Neutrophil (primary cell): Measurements from ENCODE around the gene ERP27.

Experiments used
- H3K27ac ChIP-seq: fragments of 200-600 bp; sonication (generic); 2 replicates; pipeline ENCODE4 v1.5.1; 2016; ENCODE audit warnings: mild to moderate bottlenecking, moderate library complexity
- H3K27me3 ChIP-seq: fragments of 200-600 bp; sonication (generic); 2 replicates; pipeline ENCODE4 v1.6.0; 2016; ENCODE audit warnings: mild to moderate bottlenecking
- H3K36me3 ChIP-seq: fragments of 200-600 bp; sonication (generic); 2 replicates; pipeline ENCODE4 v1.5.1; 2017
- H3K4me1 ChIP-seq, 2 experiments: fragments of 200-600 bp in 1 of 2; sonication (generic) in 1 of 2; 1 replicate in 1 of 2; 2 replicates in 1 of 2; pipeline versions ENCODE4 v1.5.1 to v1.6.1; 2013 to 2016; ENCODE audit warnings: low read depth in 1 of 2, low read length in 1 of 2, mild to moderate bottlenecking in 1 of 2, moderate library complexity in 1 of 2; ENCODE audit not compliant: control insufficient read depth in 1 of 2, insufficient read depth in 1 of 2
- H3K4me3 ChIP-seq, 2 experiments: fragments of 200-600 bp in 1 of 2; sonication (generic) in 1 of 2; 1 replicate in 1 of 2; 2 replicates in 1 of 2; pipeline ENCODE4 v1.5.1; 2013 to 2016; ENCODE audit warnings: low read depth in 1 of 2, low read length in 1 of 2, mild to moderate bottlenecking in 1 of 2, moderate library complexity in 1 of 2
- H3K9me3 ChIP-seq: fragments of 200-600 bp; sonication (generic); 2 replicates; pipeline ENCODE4 v1.5.1; 2016
- TF ChIP-seq, protein P1 (sequence below): fragments of 200-600 bp; sonication (generic); IDR thresholded peaks from 2 replicates; pipeline ENCODE4 v1.5.1; 2016; ENCODE audit warnings: antibody characterized with exemption

ERP27 gene

GRCh38 chr12:14896521-14897169 lies 41.7 kb downstream of the ERP27 start:
- TF ChIP-seq, protein P1, sequence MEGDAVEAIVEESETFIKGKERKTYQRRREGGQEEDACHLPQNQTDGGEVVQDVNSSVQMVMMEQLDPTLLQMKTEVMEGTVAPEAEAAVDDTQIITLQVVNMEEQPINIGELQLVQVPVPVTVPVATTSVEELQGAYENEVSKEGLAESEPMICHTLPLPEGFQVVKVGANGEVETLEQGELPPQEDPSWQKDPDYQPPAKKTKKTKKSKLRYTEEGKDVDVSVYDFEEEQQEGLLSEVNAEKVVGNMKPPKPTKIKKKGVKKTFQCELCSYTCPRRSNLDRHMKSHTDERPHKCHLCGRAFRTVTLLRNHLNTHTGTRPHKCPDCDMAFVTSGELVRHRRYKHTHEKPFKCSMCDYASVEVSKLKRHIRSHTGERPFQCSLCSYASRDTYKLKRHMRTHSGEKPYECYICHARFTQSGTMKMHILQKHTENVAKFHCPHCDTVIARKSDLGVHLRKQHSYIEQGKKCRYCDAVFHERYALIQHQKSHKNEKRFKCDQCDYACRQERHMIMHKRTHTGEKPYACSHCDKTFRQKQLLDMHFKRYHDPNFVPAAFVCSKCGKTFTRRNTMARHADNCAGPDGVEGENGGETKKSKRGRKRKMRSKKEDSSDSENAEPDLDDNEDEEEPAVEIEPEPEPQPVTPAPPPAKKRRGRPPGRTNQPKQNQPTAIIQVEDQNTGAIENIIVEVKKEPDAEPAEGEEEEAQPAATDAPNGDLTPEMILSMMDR = no peak
- no peaks in the 10 kb centered on the region for H3K4me1 ChIP-seq
- H3K27me3 ChIP-seq = no peaks in the 10 kb centered on the region
- H3K4me3 ChIP-seq = no peak overlapping the region
- no peaks in the 10 kb centered on the region for H3K9me3 ChIP-seq
- H3K27ac ChIP-seq = no peak overlapping the region
- no peaks in the 10 kb centered on the region for H3K36me3 ChIP-seq

DNA sequence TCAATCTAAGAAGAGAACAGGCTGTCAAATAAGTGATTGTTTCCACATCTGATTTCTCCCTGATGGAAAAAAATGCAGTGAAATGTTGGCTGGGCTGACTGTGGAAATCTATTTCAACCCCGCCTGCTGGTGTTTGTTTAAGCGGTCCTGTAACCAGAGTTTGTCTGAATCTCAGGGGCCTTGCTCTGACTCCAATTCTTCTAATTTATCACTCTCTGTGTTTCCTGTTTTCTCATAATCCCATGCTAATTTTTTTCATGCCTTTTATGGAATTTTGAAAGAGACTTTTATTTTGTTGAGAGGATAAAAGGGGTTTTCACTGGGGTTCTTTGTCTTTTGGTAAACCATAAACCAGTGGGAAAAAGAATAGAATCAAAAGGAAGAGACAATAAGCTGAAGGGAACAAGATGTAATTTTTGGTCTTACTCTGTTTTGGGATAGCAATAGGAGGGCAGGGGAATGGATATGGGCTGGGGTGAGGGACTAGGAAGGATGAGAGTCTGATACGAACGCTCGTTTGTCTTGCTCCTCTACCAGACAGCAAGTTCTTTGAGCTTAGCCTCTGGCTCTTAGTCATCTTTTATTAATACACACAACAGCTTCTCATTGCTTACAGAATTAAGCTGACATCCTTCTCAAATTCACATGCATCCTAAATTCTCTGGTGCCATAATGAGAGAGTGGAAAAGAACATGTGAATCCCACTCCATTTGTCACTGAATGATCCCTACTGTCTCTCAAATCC lies 44.7 kb downstream of the ERP27 start:
- Histone ChIP-seq H3K27ac (no peak overlapping the region), H3K27me3 (peaks cover 23% of the 10 kb centered on the region), H3K4me3 (no peak overlapping the region), H3K4me1 (no peaks in the 10 kb centered on the region), H3K9me3 (no peaks in the 10 kb centered on the region), H3K36me3 (no peaks in the 10 kb centered on the region)
- TF ChIP-seq, protein P1 = no peak

DNA sequence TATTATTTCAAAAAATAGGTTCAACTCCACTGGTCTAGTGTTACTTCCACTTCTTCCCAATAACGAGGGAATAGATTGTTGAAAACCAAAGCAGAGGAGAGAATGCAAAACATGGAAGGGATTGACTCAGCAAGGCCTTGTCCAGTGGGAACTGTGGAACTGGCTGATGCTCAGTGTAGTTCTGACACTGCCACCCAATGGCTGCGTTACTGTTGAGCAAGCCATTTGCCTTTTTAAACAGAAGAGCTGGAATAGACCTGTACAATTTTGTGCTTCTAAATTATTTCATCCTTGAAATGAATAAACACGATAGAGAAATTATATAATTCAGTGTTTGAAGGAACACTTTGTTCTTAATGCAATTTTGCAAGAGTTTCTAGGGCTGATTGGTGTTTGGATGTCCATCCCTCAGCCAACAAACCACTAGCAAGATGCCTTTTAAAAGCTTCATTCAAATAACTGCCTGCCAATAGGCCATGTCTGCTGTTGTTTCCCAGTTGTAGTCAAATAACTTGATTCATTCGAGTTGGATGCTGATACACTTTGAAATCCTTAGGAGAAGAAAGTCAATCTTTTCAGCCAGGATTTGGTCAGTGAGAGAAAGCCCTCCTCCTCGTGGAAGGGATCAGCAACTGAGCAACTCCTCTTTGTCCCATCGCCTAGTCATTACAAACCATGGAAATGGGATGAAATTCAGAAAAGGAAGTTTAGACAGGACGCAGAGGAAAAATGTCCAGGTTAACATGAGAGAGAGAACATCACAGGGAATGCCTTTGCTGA lies 45.4 kb downstream of the ERP27 start:
- Histone ChIP-seq H3K27ac (no peak overlapping the region), H3K9me3 (no peaks in the 10 kb centered on the region), H3K27me3 (peaks cover 25% of the 10 kb centered on the region), H3K4me3 (no peak overlapping the region), H3K36me3 (no peaks in the 10 kb centered on the region), H3K4me1 (no peaks in the 10 kb centered on the region)
- TF ChIP-seq, protein P1 = no peak

DNA sequence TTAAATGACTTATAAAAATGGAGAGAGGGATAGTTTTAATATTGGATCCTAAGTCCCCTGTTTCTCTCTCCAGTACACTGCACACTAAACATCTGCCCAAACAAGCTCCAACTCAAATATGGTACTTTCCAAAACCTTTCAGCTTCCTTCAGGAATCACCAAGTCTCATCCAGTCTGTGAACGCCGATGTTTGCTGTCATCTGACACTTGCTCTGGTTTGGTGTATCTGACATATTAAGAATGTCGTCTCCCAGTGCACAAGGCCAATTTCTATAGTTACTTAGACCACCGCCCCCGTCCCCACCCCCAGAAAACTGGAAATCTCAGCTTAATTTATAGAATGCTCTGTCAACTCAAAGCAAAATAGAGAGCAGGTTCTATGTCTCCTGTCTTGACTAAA lies 47.6 kb downstream of the ERP27 start:
- H3K27ac ChIP-seq = no peak overlapping the region
- H3K36me3 ChIP-seq = no peaks in the 10 kb centered on the region

GRCh38 chr12:14886271-14886670 lies 52.1 kb downstream of the ERP27 start:
- Histone ChIP-seq H3K9me3 (no peaks in the 10 kb centered on the region), H3K4me1 (no peaks in the 10 kb centered on the region), H3K27ac (no peak overlapping the region), H3K4me3 (no peak overlapping the region), H3K36me3 (no peaks in the 10 kb centered on the region), H3K27me3 (peaks cover 60% of the 10 kb centered on the region)
- TF ChIP-seq, protein P1 = no peak

More for the DNA sequence above, 47.6 kb downstream of the ERP27 start:
- TF ChIP-seq, protein P1 = no peak
- no peaks in the 10 kb centered on the region for H3K4me1 ChIP-seq
- no peak overlapping the region for H3K4me3 ChIP-seq
- H3K9me3 ChIP-seq = no peaks in the 10 kb centered on the region
- peaks cover 46% of the 10 kb centered on the region for H3K27me3 ChIP-seq
